ENCODE measurements around the gene BACH2.
A peak's percentile ranks its signal among the peaks of the same experiment; 100 is the strongest.

The BACH2 gene

DNA sequence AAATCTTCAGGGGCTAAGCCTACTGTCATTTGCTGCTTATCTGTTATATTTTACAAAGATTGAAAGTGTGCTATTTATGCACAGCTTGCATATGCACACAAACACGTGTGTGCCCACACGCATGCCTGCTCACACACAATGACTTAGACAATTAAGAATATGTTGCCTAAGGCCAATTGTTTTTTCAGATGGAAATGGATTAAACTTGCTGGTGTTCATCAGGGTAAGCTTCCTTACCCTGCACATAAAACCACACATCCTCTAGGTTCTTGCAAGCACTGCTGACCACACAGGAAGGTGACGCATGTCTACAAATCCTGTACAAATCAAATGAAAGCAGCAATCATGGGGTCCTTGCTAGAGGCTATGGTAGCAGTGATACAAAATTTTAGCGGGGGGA, 344.0 kb downstream of the BACH2 start:
- no peak overlapping the region for H4K91ac ChIP-seq (ENCODE audit: low read depth, low read length, poor library complexity)
- H2BK15ac ChIP-seq (ENCODE audit: low read length), result no peak overlapping the region
- H3K14ac ChIP-seq (ENCODE audit: low read length), result no peak overlapping the region
- no peak overlapping the region for H3K18ac ChIP-seq (ENCODE audit: low read length)
- no peak overlapping the region for H4K8ac ChIP-seq (ENCODE audit: low read depth, low read length)
- WGBS, 2 donors (ENCODE audit: extremely low coverage in 2 of 2, insufficient read length in 2 of 2, insufficient replicate concordance in 1 of 2), result no CpG with 5 or more reads among the region's 4 CpGs
- no peak for DNase-seq (ENCODE audit: low spot score)
- no peak overlapping the region for H2BK12ac ChIP-seq (ENCODE audit: low read length)
- H2BK5ac ChIP-seq (ENCODE audit: low read length), result no peak overlapping the region
- no peak overlapping the region for H3K4me3 ChIP-seq (ENCODE audit: low read length in 2 of 2)
- H3K9me3 ChIP-seq (replicated peaks in 1 of 2; ENCODE audit: control insufficient read depth in 2 of 2, insufficient read depth in 1 of 2, low read depth in 1 of 2, low read length in 2 of 2), result no peaks in the 10 kb centered on the region
- H3K9ac ChIP-seq (ENCODE audit: low read depth, low read length, poor library complexity), result no peak overlapping the region
- no peak overlapping the region for H3K23ac ChIP-seq (ENCODE audit: low read depth, low read length, poor library complexity)
- H3K4me2 ChIP-seq (ENCODE audit: insufficient read depth, low read length, poor library complexity, severe bottlenecking), result no peak overlapping the region
- no peak overlapping the region for H2AK5ac ChIP-seq (ENCODE audit: low read depth, low read length)
- no peak overlapping the region for H2AFZ ChIP-seq (ENCODE audit: low read length)
- H2BK120ac ChIP-seq (ENCODE audit: low read depth, low read length), result no peak overlapping the region
- H3K4me1 ChIP-seq (ENCODE audit: control insufficient read depth in 2 of 2, insufficient read depth in 1 of 2, low read depth in 1 of 2, low read length in 2 of 2), result peaks cover 8 to 15% of the 10 kb centered on the region in 2 donors
- no peaks in the 10 kb centered on the region for H3K79me1 ChIP-seq (ENCODE audit: low read depth, low read length)
- H3K27ac ChIP-seq (replicated peaks; ENCODE audit: low read length), result no peak overlapping the region
- H3K36me3 ChIP-seq (replicated peaks in 1 of 2; ENCODE audit: control insufficient read depth in 2 of 2, insufficient read depth in 2 of 2, low read length in 2 of 2), result peaks cover 7 to 8% of the 10 kb centered on the region in 2 donors
- H3K27me3 ChIP-seq (ENCODE audit: control insufficient read depth in 3 of 3, insufficient read depth in 3 of 3, low read depth in 1 of 3, low read length in 3 of 3), result no peaks in the 10 kb centered on the region
- H3K4ac ChIP-seq (ENCODE audit: low read length), result no peak overlapping the region

DNA sequence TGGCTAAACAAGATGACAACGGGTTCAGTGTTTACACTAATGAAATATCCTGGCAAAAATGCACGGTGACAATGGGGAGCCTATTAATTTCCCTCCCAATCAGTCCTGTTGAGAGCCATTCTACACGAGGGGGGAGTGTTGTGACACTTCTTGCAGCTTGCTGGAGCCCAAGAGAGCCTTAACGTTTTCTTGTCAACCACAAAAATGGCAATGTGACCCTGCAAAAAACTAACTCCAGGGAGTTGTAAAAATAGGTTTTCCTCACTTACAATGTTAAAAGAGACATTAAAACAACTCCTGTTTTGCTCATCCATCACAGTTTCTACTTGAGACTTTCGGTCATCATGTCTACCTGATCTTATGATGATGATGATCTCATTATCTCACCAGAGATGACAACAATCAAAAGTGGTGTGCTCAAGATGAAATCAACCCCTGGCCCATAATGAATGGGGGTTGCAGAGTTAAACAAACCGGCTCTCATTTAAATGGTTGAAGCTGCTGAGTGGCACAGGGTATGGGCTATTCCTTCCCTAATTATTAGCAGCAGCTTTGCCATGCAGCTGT, 344.5 kb downstream of the BACH2 start:
- H4K8ac ChIP-seq (ENCODE audit: low read depth, low read length), result no peak overlapping the region
- no peak overlapping the region for H2BK5ac ChIP-seq (ENCODE audit: low read length)
- H3K4me3 ChIP-seq (ENCODE audit: low read length in 2 of 2), result no peak overlapping the region
- no peak overlapping the region for H3K14ac ChIP-seq (ENCODE audit: low read length)
- WGBS, 2 donors (ENCODE audit: extremely low coverage in 2 of 2, insufficient read length in 2 of 2, insufficient replicate concordance in 1 of 2), result no CpG with 5 or more reads among the region's 6 CpGs
- H3K23ac ChIP-seq (ENCODE audit: low read depth, low read length, poor library complexity), result no peak overlapping the region
- H2BK120ac ChIP-seq (ENCODE audit: low read depth, low read length), result no peak overlapping the region
- no peak overlapping the region for H4K91ac ChIP-seq (ENCODE audit: low read depth, low read length, poor library complexity)
- no peaks in the 10 kb centered on the region for H3K79me1 ChIP-seq (ENCODE audit: low read depth, low read length)
- no peaks in the 10 kb centered on the region for H3K9me3 ChIP-seq (replicated peaks in 1 of 2; ENCODE audit: control insufficient read depth in 2 of 2, insufficient read depth in 1 of 2, low read depth in 1 of 2, low read length in 2 of 2)
- no peak overlapping the region for H3K27ac ChIP-seq (replicated peaks; ENCODE audit: low read length)
- no peak overlapping the region for H3K4me2 ChIP-seq (ENCODE audit: insufficient read depth, low read length, poor library complexity, severe bottlenecking)
- H3K4me1 ChIP-seq (ENCODE audit: control insufficient read depth in 2 of 2, insufficient read depth in 1 of 2, low read depth in 1 of 2, low read length in 2 of 2), result peaks cover 8 to 15% of the 10 kb centered on the region in 2 donors
- DNase-seq (ENCODE audit: low spot score), result no peak
- H2BK12ac ChIP-seq (ENCODE audit: low read length), result no peak overlapping the region
- H3K18ac ChIP-seq (ENCODE audit: low read length), result no peak overlapping the region
- no peak overlapping the region for H2AK5ac ChIP-seq (ENCODE audit: low read depth, low read length)
- peaks cover 7 to 8% of the 10 kb centered on the region in 2 donors for H3K36me3 ChIP-seq (replicated peaks in 1 of 2; ENCODE audit: control insufficient read depth in 2 of 2, insufficient read depth in 2 of 2, low read length in 2 of 2)
- no peak overlapping the region for H2BK15ac ChIP-seq (ENCODE audit: low read length)
- no peak overlapping the region for H3K4ac ChIP-seq (ENCODE audit: low read length)
- no peak overlapping the region for H2AFZ ChIP-seq (ENCODE audit: low read length)
- no peaks in the 10 kb centered on the region for H3K27me3 ChIP-seq (ENCODE audit: control insufficient read depth in 3 of 3, insufficient read depth in 3 of 3, low read depth in 1 of 3, low read length in 3 of 3)
- H3K9ac ChIP-seq (ENCODE audit: low read depth, low read length, poor library complexity), result no peak overlapping the region

DNA sequence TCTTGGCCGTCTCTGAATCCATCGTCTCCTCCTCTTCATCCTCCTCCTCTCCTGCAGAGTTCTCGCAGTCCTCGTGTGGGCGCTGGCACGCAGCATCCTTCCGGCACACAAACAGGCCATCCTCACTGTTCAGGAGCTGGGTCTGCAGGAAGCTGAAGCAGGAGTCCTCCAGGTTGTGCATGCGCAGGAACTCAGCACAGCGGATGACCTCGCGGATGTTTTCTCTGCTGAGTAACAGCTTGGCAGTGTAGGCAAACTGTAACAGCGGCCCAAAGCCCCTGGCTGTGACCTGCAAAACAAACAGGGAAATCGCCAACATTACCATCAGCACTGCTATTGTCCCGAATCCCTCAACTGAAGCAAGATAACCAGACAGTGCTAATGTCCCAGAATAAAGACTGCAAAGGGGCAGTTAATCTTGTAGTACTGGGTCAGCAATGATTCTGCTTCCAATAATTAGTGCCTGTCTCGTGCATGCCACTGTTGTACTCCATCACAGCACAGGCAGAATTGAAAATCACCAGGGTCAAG, 345.0 kb downstream of the BACH2 start:
- Histone ChIP-seq H2AFZ (ENCODE audit: low read length) (no peak overlapping the region), H2BK5ac (ENCODE audit: low read length) (no peak overlapping the region), H3K18ac (ENCODE audit: low read length) (peak overlapping the region; percentile 6), H3K4me2 (ENCODE audit: insufficient read depth, low read length, poor library complexity, severe bottlenecking) (no peak overlapping the region), H3K79me1 (ENCODE audit: low read depth, low read length) (no peaks in the 10 kb centered on the region), H3K23ac (ENCODE audit: low read depth, low read length, poor library complexity) (no peak overlapping the region), H4K8ac (ENCODE audit: low read depth, low read length) (no peak overlapping the region), H2AK5ac (ENCODE audit: low read depth, low read length) (no peak overlapping the region), H2BK15ac (ENCODE audit: low read length) (no peak overlapping the region), H3K27ac (replicated peaks; ENCODE audit: low read length) (no peak overlapping the region), H3K4ac (ENCODE audit: low read length) (no peak overlapping the region), H2BK12ac (ENCODE audit: low read length) (no peak overlapping the region), H3K4me3 (ENCODE audit: low read length in 2 of 2) (no peak overlapping the region), H2BK120ac (ENCODE audit: low read depth, low read length) (no peak overlapping the region), H3K14ac (ENCODE audit: low read length) (no peak overlapping the region), H3K9me3 (replicated peaks in 1 of 2; ENCODE audit: control insufficient read depth in 2 of 2, insufficient read depth in 1 of 2, low read depth in 1 of 2, low read length in 2 of 2) (no peaks in the 10 kb centered on the region), H3K9ac (ENCODE audit: low read depth, low read length, poor library complexity) (no peak overlapping the region), H3K4me1 (ENCODE audit: control insufficient read depth in 2 of 2, insufficient read depth in 1 of 2, low read depth in 1 of 2, low read length in 2 of 2) (peaks cover 8 to 15% of the 10 kb centered on the region in 2 donors), H4K91ac (ENCODE audit: low read depth, low read length, poor library complexity) (no peak overlapping the region), H3K36me3 (replicated peaks in 1 of 2; ENCODE audit: control insufficient read depth in 2 of 2, insufficient read depth in 2 of 2, low read length in 2 of 2) (peaks cover 7 to 8% of the 10 kb centered on the region in 2 donors), H3K27me3 (ENCODE audit: control insufficient read depth in 3 of 3, insufficient read depth in 3 of 3, low read depth in 1 of 3, low read length in 3 of 3) (no peaks in the 10 kb centered on the region)
- no peak for DNase-seq (ENCODE audit: low spot score)
- no CpG with 5 or more reads among the region's 15 CpGs for WGBS, 2 donors (ENCODE audit: extremely low coverage in 2 of 2, insufficient read length in 2 of 2, insufficient replicate concordance in 1 of 2)

DNA sequence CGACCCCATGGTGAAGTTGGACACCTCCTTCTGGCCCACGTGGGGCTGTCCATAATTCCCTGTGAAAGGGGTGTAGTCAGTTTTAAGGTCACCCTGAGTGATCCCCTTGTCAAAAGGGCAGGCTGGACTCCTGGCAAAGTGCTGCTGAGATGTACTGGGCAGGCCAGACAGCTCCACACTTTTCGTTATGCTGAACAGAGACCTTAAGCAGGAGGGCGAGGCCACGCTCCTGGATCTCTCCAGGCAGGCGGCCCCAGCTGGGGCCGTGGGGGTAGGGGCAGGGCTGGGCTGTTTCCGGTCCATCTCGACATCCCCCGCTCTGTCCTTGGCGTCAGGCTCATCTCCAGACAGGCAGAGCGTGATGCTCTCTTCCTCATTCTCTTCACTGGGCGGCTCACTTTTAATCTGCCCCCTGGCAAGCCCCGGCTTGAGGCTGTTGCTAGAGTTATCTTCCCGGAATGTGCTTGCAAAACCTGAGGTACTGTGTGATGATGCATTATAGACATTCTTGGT, 345.7 kb downstream of the BACH2 start:
- Histone ChIP-seq H2AFZ (ENCODE audit: low read length) (no peak overlapping the region), H3K4me1 (ENCODE audit: control insufficient read depth in 2 of 2, insufficient read depth in 1 of 2, low read depth in 1 of 2, low read length in 2 of 2) (peaks cover 8 to 15% of the 10 kb centered on the region in 2 donors), H3K79me1 (ENCODE audit: low read depth, low read length) (no peaks in the 10 kb centered on the region), H3K14ac (ENCODE audit: low read length) (no peak overlapping the region), H3K9ac (ENCODE audit: low read depth, low read length, poor library complexity) (no peak overlapping the region), H2AK5ac (ENCODE audit: low read depth, low read length) (no peak overlapping the region), H2BK15ac (ENCODE audit: low read length) (no peak overlapping the region), H4K8ac (ENCODE audit: low read depth, low read length) (no peak overlapping the region), H2BK12ac (ENCODE audit: low read length) (no peak overlapping the region), H3K4me2 (ENCODE audit: insufficient read depth, low read length, poor library complexity, severe bottlenecking) (no peak overlapping the region), H3K4ac (ENCODE audit: low read length) (no peak overlapping the region), H3K27ac (replicated peaks; ENCODE audit: low read length) (no peak overlapping the region), H4K91ac (ENCODE audit: low read depth, low read length, poor library complexity) (no peak overlapping the region), H2BK5ac (ENCODE audit: low read length) (no peak overlapping the region), H3K4me3 (ENCODE audit: low read length in 2 of 2) (no peak overlapping the region), H3K9me3 (replicated peaks in 1 of 2; ENCODE audit: control insufficient read depth in 2 of 2, insufficient read depth in 1 of 2, low read depth in 1 of 2, low read length in 2 of 2) (no peaks in the 10 kb centered on the region), H3K36me3 (replicated peaks in 1 of 2; ENCODE audit: control insufficient read depth in 2 of 2, insufficient read depth in 2 of 2, low read length in 2 of 2) (peaks cover 7 to 8% of the 10 kb centered on the region in 2 donors), H3K18ac (ENCODE audit: low read length) (no peak overlapping the region), H2BK120ac (ENCODE audit: low read depth, low read length) (no peak overlapping the region), H3K23ac (ENCODE audit: low read depth, low read length, poor library complexity) (no peak overlapping the region), H3K27me3 (ENCODE audit: control insufficient read depth in 3 of 3, insufficient read depth in 3 of 3, low read depth in 1 of 3, low read length in 3 of 3) (no peaks in the 10 kb centered on the region)
- WGBS, 2 donors (ENCODE audit: extremely low coverage in 2 of 2, insufficient read length in 2 of 2, insufficient replicate concordance in 1 of 2), result no CpG with 5 or more reads among the region's 15 CpGs
- DNase-seq (ENCODE audit: low spot score), result no peak
